GM06990 (cell line): ENCODE measurements around the gene ANKRD13B.

Experiments
- DNase-seq: peaks from one replicate; pipeline ENCODE4 v3.0.0-alpha.2; 2011; ENCODE audit not compliant: insufficient read length; ENCODE audit errors: extremely low read depth
- H3K27me3 ChIP-seq: replicated peaks from 2 replicates; pipeline ENCODE4 v1.6.0; 2011; ENCODE audit warnings: low read length; ENCODE audit not compliant: control insufficient read depth, insufficient read depth
- H3K36me3 ChIP-seq: 2 replicates; pipeline ENCODE4 v1.5.1; 2011; ENCODE audit warnings: low read length; ENCODE audit not compliant: control insufficient read depth, insufficient read depth
- H3K4me3 ChIP-seq: replicated peaks from 2 replicates; pipeline ENCODE4 v1.5.1; 2011; ENCODE audit warnings: low read depth, mild to moderate bottlenecking, control low read depth, low read length
- TF ChIP-seq, protein P1 (sequence below): IDR thresholded peaks from 2 replicates; pipeline ENCODE4 v1.5.1; 2011; ENCODE audit warnings: low read length, control low read depth, mild to moderate bottlenecking, inconsistent platforms; ENCODE audit not compliant: insufficient read depth, poor library complexity, severe bottlenecking

The ANKRD13B gene

DNA sequence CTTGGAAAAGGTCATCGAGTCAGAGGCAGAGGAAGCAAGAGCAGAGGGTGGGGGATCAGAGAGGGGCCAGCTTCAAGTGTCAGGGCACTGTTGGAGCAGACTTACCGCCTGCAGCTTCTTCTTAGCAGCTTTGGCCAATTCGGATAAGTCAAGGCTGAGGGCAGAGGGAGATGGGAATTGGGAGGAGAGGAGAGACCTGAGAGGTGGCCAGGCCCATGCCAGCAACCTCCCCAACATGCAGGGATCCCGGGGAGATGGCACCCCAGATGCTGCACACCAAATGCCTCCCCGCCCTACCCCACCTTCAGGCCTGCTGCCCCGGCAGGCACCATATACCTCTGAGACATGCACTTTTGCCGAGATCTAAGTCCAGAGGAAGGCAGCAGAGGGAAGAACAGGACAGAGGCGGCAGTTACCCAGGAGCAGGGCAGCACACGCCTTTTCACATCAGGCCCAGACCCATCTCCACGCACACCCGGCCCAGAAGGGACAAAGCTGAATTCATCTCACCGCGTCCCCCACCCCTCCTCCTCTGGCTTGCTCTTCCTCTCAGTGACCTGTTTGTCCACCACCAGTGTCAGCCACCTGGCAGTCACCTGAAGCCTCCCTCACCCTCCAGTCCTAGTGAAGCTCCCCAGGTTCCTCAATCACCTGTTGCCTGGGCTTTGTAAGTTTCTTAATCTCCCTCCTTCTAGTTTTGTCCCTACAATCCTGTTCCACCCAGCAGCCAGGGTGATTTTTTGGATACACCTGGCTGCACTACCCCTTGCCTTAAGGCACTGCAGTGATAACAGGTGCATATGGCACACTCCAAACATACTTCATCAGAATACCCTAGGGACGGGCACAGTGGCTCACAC is 14.1 kb upstream of the ANKRD13B start:
- TF ChIP-seq, protein P1, sequence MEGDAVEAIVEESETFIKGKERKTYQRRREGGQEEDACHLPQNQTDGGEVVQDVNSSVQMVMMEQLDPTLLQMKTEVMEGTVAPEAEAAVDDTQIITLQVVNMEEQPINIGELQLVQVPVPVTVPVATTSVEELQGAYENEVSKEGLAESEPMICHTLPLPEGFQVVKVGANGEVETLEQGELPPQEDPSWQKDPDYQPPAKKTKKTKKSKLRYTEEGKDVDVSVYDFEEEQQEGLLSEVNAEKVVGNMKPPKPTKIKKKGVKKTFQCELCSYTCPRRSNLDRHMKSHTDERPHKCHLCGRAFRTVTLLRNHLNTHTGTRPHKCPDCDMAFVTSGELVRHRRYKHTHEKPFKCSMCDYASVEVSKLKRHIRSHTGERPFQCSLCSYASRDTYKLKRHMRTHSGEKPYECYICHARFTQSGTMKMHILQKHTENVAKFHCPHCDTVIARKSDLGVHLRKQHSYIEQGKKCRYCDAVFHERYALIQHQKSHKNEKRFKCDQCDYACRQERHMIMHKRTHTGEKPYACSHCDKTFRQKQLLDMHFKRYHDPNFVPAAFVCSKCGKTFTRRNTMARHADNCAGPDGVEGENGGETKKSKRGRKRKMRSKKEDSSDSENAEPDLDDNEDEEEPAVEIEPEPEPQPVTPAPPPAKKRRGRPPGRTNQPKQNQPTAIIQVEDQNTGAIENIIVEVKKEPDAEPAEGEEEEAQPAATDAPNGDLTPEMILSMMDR: no peak
- no peaks in the 10 kb centered on the region for H3K27me3 ChIP-seq
- H3K36me3 ChIP-seq: peaks cover 36% of the 10 kb centered on the region

DNA sequence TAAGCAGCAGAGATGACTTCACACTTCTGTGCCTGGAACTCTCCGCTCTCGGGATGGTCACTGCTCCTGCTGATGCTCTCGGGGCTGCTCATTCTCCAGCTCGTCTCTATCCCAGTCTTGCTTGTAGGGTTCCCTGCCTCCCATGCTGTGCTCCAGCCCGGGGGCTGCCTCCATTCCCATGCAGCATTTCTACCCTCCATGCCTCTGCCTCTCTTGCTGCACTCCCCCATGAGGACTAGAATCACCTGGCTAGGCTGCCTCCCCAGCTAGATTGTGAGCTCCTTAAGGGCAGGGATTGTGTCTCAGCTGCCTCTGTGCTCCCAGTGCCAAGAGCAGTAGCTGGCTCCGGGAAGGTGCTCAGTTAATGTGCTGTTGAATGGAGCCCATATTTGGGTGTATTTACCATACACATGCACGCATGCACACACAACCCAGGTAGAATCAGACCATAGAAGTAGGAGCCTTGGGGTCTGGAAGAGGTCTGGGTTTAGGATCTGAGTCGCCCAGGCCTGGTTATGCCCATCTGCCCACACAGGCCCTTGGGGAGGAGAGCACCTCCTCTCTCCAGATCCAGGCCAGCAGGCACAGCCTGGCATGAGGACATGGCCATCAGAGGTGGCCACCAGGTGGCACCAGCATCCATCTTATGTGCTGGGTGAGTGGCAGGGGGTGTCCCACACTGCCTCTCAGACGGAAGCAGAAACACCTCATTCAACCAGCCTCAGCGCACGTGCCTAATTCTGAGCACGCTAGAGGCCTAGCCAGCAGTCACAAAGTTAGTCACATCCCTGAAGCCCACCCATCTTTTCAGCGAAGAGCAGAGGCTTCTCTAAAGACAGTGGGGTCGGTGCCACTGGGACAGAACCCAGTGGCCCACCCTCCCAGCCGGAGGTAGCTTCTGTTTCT is 12.8 kb upstream of the ANKRD13B start:
- peak; percentile 63 for DNase-seq
- no peak overlapping the region for H3K4me3 ChIP-seq
- H3K36me3 ChIP-seq: peaks cover 27% of the 10 kb centered on the region
- H3K27me3 ChIP-seq: no peaks in the 10 kb centered on the region
- TF ChIP-seq, protein P1: peak; percentile 85

More for the DNA sequence above, 14.1 kb upstream of the ANKRD13B start:
- H3K4me3 ChIP-seq: no peak overlapping the region
- DNase-seq: no peak

DNA sequence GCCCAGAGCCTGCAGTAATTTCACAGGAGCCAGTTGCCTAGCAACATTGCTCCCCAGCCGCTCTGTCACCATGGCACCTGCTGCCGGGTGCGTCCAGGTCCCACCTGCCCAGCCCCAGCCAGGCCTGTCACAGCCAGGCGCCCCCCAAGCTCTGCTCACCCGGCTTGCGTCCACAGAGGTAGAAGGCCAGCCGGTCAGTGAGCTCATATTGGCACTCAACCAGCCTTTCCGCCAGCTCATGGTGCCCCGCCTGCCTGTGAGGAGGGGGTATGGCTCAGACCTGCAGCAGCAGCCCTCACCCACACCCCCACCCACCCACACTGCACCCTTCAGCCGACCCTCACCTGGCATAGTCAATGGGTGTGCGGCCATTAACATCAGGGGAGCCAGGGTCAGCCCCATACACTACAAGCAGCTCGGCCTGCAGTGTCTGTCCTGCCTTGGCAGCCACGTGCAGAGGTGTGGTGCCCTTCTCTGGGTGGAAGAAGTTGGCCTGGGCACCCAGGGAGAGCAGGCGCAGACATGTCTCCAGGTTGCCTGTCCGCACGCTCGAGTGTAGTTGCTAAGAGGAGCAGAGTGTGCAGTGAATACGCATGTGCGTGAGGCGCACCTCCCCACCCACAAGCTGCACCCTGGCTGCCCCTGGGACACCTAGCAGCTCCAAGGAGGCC is 11.2 kb upstream of the ANKRD13B start:
- DNase-seq: no peak
- Histone ChIP-seq H3K27me3 (no peaks in the 10 kb centered on the region), H3K4me3 (no peak overlapping the region), H3K36me3 (peaks cover 19% of the 10 kb centered on the region)
- TF ChIP-seq, protein P1: no peak

DNA sequence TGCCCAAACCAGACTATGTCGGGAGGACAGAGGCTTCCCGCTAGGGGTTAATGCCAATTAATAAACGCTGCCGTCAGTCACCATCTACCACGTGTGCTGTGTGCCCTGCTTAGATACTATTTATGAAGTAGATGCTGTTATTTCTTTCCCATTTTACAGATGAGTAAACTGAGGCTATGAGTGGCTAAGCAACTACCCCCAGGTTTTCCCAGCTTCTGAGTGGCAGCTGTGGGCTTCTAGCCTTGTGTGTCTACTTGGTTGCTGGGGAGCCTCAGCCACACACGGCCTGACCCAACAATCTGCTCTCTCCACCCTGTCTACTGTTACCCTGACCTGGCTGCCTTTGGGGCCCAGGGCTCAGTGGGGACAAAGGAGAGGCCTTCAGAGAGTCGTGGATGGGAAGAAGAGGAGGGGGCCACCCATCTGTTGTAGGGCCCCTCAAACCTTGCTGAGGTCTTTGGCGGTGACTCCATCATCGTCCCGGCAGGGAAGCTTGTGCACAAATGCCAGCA is 10.6 kb upstream of the ANKRD13B start:
- Histone ChIP-seq H3K4me3 (no peak overlapping the region), H3K36me3 (peaks cover 19% of the 10 kb centered on the region), H3K27me3 (no peaks in the 10 kb centered on the region)
- TF ChIP-seq, protein P1: no peak
- no peak for DNase-seq

DNA sequence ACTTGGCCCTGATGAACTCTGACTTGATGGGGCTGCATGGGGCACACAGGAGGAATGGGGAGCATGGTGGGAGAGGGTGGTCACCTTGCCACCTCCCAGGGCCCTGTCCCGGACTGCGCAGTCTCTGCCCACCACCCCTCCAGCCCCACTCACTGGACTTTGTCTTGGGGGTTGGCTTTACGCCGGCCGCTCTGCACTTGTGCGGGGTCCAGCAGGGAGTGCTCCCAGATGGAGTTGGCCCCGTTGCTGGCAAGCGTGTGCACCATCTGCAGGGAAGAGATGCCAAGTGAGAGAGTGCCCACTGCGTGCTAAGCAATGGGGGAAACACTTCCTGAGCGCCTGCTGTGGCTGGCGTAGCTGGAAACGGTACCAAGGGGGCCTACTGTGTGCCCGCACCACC is 10.2 kb upstream of the ANKRD13B start:
- H3K27me3 ChIP-seq: no peaks in the 10 kb centered on the region

More for the DNA sequence above, 10.2 kb upstream of the ANKRD13B start:
- Histone ChIP-seq H3K36me3 (peaks cover 18% of the 10 kb centered on the region), H3K4me3 (no peak overlapping the region)
- no peak for DNase-seq
- TF ChIP-seq, protein P1: no peak
